H1 (cell line): ENCODE results near the gene KCNMA1. TPM values are rescaled to one million over a fixed set of nuclear protein-coding genes. Genes with fewer than 3 reads are reported as not detected.

Experiments used
- CTCF ChIA-PET: fragments of 300-600 bp; sonication (Branson Sonifier 250); formaldehyde crosslinking; loops from one replicate; lab custom pipeline; 2021; ENCODE audit not compliant: partially characterized antibody; lab: Charles Lee
- POLR2A ChIA-PET: fragments of 300-600 bp; sonication (Branson Sonifier 250); formaldehyde crosslinking; loops from one replicate; lab custom pipeline; 2021; ENCODE audit warnings: inconsistent platforms; ENCODE audit not compliant: partially characterized antibody; lab: Charles Lee
- DNase-seq, 2 experiments: peaks; one replicate each; pipeline versions ENCODE4 v3.0.0 to v3.0.0-alpha.2; 2010 to 2022; ENCODE audit warnings: low spot score in 2 of 2, low read depth in 1 of 2, mixed read lengths in 1 of 2
- FAIRE-seq: peaks from 2 replicates; lab custom pipeline; 2011; peaks lifted over from hg19 to GRCh38; lab: Jason Lieb, UNC
- H2AFZ ChIP-seq: 2 replicates; pipeline ENCODE4 v1.8.1; 2012; ENCODE audit warnings: low read length, inconsistent platforms
- H2AK5ac ChIP-seq: 2 replicates; pipeline ENCODE4 v1.6.1; 2013; ENCODE audit warnings: low read depth, low read length
- H2BK120ac ChIP-seq: replicated peaks from 2 replicates; pipeline ENCODE3; 2013; ENCODE audit warnings: low read depth, low read length, inconsistent platforms
- H2BK12ac ChIP-seq: 2 replicates; pipeline ENCODE4 v1.6.1; 2013; ENCODE audit warnings: low read depth, low read length
- H2BK15ac ChIP-seq: 2 replicates; pipeline ENCODE4 v1.6.1; 2013; ENCODE audit warnings: low read length
- H2BK20ac ChIP-seq: 2 replicates; pipeline ENCODE4 v1.6.1; 2013; ENCODE audit warnings: low read length
- H2BK5ac ChIP-seq: 2 replicates; pipeline ENCODE4 v1.6.1; 2013; ENCODE audit warnings: low read depth, low read length
- H3K14ac ChIP-seq: 2 replicates; pipeline ENCODE4 v1.6.1; 2013; ENCODE audit warnings: inconsistent platforms; ENCODE audit not compliant: insufficient read length
- H3K18ac ChIP-seq: 2 replicates; pipeline ENCODE4 v1.6.1; 2013; ENCODE audit warnings: low read length; ENCODE audit errors: extremely low read depth
- H3K23ac ChIP-seq: 2 replicates; pipeline ENCODE4 v1.6.1; 2013; ENCODE audit warnings: inconsistent platforms; ENCODE audit not compliant: insufficient read length
- H3K23me2 ChIP-seq: 2 replicates; pipeline ENCODE4 v1.6.1; 2013; ENCODE audit warnings: low read depth, low read length
- H3K27ac ChIP-seq: 2 replicates; pipeline ENCODE4 v1.6.1; 2011; ENCODE audit warnings: low read depth, low read length, inconsistent platforms
- H3K27me3 ChIP-seq, 4 experiments: replicated peaks in 1 of 4; 1 replicate in 1 of 4; 2 replicates in 3 of 4; pipeline versions ENCODE4 v1.6.1 to v1.8.1; 2011 to 2013; ENCODE audit warnings: low read length in 3 of 4, mild to moderate bottlenecking in 3 of 4, inconsistent platforms in 2 of 4, mixed read lengths in 2 of 4, moderate library complexity in 1 of 4; ENCODE audit not compliant: control insufficient read depth in 3 of 4, insufficient read depth in 3 of 4; ENCODE audit errors: extremely low read depth in 1 of 4
- H3K36me3 ChIP-seq, 4 experiments: 2 replicates each; pipeline versions ENCODE4 v1.6.1 to v1.8.1; 2011 to 2013; ENCODE audit warnings: mild to moderate bottlenecking in 4 of 4, low read length in 3 of 4, moderate library complexity in 2 of 4, control low read depth in 1 of 4, inconsistent platforms in 1 of 4; ENCODE audit not compliant: insufficient read depth in 4 of 4, control insufficient read depth in 2 of 4
- H3K4ac ChIP-seq: replicated peaks from 2 replicates; pipeline ENCODE3; 2013; ENCODE audit warnings: low read length, low read depth, mixed read lengths, inconsistent platforms; ENCODE audit not compliant: insufficient read length
- H3K4me1 ChIP-seq, 4 experiments: replicated peaks in 1 of 4; 1 replicate in 1 of 4; 2 replicates in 3 of 4; pipeline versions ENCODE4 v1.6.1 to v1.8.1; 2011 to 2013; ENCODE audit warnings: low read length in 3 of 4, inconsistent platforms in 2 of 4, mixed read lengths in 1 of 4; ENCODE audit not compliant: insufficient read depth in 4 of 4, control insufficient read depth in 3 of 4
- H3K4me2 ChIP-seq, 2 experiments: 2 replicates each; pipeline versions ENCODE4 v1.6.1 to v1.8.1; 2011 to 2013; ENCODE audit warnings: low read depth in 2 of 2, low read length in 2 of 2, control low read depth in 1 of 2, inconsistent platforms in 1 of 2, mild to moderate bottlenecking in 1 of 2; ENCODE audit not compliant: insufficient read depth in 1 of 2
- H3K4me3 ChIP-seq, 4 experiments: fragments of 200-600, 300-600 bp in 1 of 4; sonication (generic), shearing (Covaris generic), sonication (Bioruptor Twin) in 1 of 4; 2 replicates each; pipeline versions ENCODE4 v1.5.1 to v1.8.1; 2011 to 2016; ENCODE audit warnings: low read length in 4 of 4, low read depth in 3 of 4, control low read depth in 2 of 4, inconsistent platforms in 2 of 4, mild to moderate bottlenecking in 2 of 4, mixed read lengths in 1 of 4, moderate library complexity in 1 of 4; ENCODE audit not compliant: insufficient read depth in 2 of 4; ENCODE audit errors: extremely low read depth in 1 of 4
- H3K56ac ChIP-seq: replicated peaks from 2 replicates; pipeline ENCODE3; 2013; ENCODE audit warnings: low read depth, mild to moderate bottlenecking, mixed read lengths, low read length, inconsistent platforms; ENCODE audit not compliant: insufficient read length
- H3K79me1 ChIP-seq: 2 replicates; pipeline ENCODE4 v1.6.1; 2013; ENCODE audit warnings: low read depth, low read length, control low read depth
- H3K79me2 ChIP-seq, 2 experiments: 2 replicates each; pipeline versions ENCODE4 v1.6.1 to v1.8.1; 2012 to 2013; ENCODE audit warnings: low read length in 2 of 2, mild to moderate bottlenecking in 2 of 2, inconsistent platforms in 1 of 2; ENCODE audit not compliant: insufficient read depth in 2 of 2, control insufficient read depth in 1 of 2
- H3K9ac ChIP-seq, 4 experiments: replicated peaks in 1 of 4; 1 replicate in 1 of 4; 2 replicates in 3 of 4; pipeline versions ENCODE4 v1.6.1 to v1.8.1; 2011 to 2013; ENCODE audit warnings: low read depth in 3 of 4, low read length in 3 of 4, control low read depth in 2 of 4, mild to moderate bottlenecking in 2 of 4, moderate library complexity in 2 of 4, inconsistent platforms in 1 of 4; ENCODE audit errors: extremely low read depth in 1 of 4
- H3K9me3 ChIP-seq, 2 experiments: 2 replicates each; pipeline versions ENCODE4 v1.6.1 to v1.8.1; 2012 to 2013; ENCODE audit warnings: mild to moderate bottlenecking in 2 of 2, moderate library complexity in 2 of 2, control low read depth in 1 of 2, inconsistent platforms in 1 of 2, low read depth in 1 of 2, low read length in 1 of 2, mixed read lengths in 1 of 2; ENCODE audit not compliant: insufficient read depth in 2 of 2
- H4K20me1 ChIP-seq, 2 experiments: replicated peaks in 1 of 2; 2 replicates each; pipeline versions ENCODE3 to v1.8.1; 2011 to 2013; ENCODE audit warnings: inconsistent platforms in 2 of 2, low read length in 2 of 2, mild to moderate bottlenecking in 1 of 2; ENCODE audit not compliant: insufficient read depth in 2 of 2, control insufficient read depth in 1 of 2
- H4K5ac ChIP-seq: 2 replicates; pipeline ENCODE4 v1.6.1; 2013; ENCODE audit warnings: low read length, low read depth, mixed read lengths, inconsistent platforms; ENCODE audit not compliant: insufficient read length
- H4K8ac ChIP-seq: 2 replicates; pipeline ENCODE4 v1.8.0; 2013; ENCODE audit warnings: mild to moderate bottlenecking, moderate library complexity, low read length, inconsistent platforms; ENCODE audit not compliant: insufficient read depth; ENCODE audit errors: extremely low read depth
- H4K91ac ChIP-seq: replicated peaks from 2 replicates; pipeline ENCODE3; 2013; ENCODE audit warnings: low read length, mixed read lengths, inconsistent platforms; ENCODE audit not compliant: insufficient read length
- CTBP2 ChIP-seq: IDR thresholded peaks from 2 replicates; pipeline ENCODE4 v1.7.0; 2011; ENCODE audit warnings: borderline replicate concordance, mild to moderate bottlenecking, moderate library complexity, mixed read lengths, low read length; ENCODE audit not compliant: insufficient read depth, insufficient read length
- CTCF ChIP-seq, 3 experiments: IDR thresholded peaks; 1 replicate in 2 of 3; 2 replicates in 1 of 3; pipeline versions ENCODE4 v1.5.1 to v1.6.1; 2011; ENCODE audit warnings: low read length in 3 of 3, mild to moderate bottlenecking in 3 of 3, inconsistent platforms in 2 of 3, low read depth in 1 of 3, moderate library complexity in 1 of 3; ENCODE audit not compliant: insufficient read depth in 1 of 3; ENCODE audit errors: control extremely low read depth in 1 of 3
- E2F6 ChIP-seq: IDR thresholded peaks from 2 replicates; pipeline ENCODE4 v1.6.1; 2012; ENCODE audit warnings: inconsistent platforms
- HDAC2 ChIP-seq, 2 experiments: fragments of 300-600 bp in 1 of 2; sonication (generic) in 1 of 2; IDR thresholded peaks; 2 replicates each; pipeline ENCODE4 v1.6.1; 2011 to 2012; ENCODE audit warnings: low read depth in 2 of 2, low read length in 2 of 2, mild to moderate bottlenecking in 2 of 2, moderate library complexity in 2 of 2, borderline replicate concordance in 1 of 2, inconsistent platforms in 1 of 2
- KDM1A ChIP-seq: fragments of 200-600, 300-600 bp; sonication (generic); IDR thresholded peaks from 2 replicates; pipeline ENCODE4 v1.7.1; 2016; ENCODE audit warnings: mild to moderate bottlenecking, low read length, borderline replicate concordance
- RBBP5 ChIP-seq: IDR thresholded peaks from 2 replicates; pipeline ENCODE4 v1.7.1; 2012; ENCODE audit warnings: low read depth, mild to moderate bottlenecking, inconsistent platforms, low read length, moderate library complexity, borderline replicate concordance
- RFX5 ChIP-seq: IDR thresholded peaks from 2 replicates; pipeline ENCODE4 v1.6.1; 2011; ENCODE audit warnings: low read depth, low read length, improper control_type of control experiment, borderline replicate concordance
- TCF12 ChIP-seq: IDR thresholded peaks from 2 replicates; pipeline ENCODE4 v1.6.1; 2011; ENCODE audit warnings: low read depth, mild to moderate bottlenecking, low read length
- TEAD4 ChIP-seq: IDR thresholded peaks from 2 replicates; pipeline ENCODE4 v1.6.1; 2012; ENCODE audit warnings: low read depth, low read length, inconsistent platforms, mixed read lengths
- WGBS, 2 experiments: shearing (Covaris generic) in 1 of 2; methylation state at CpG; one replicate each; pipeline versions ENCODE4 v1.1.6 to v1.1.7; 2013 to 2015; ENCODE audit warnings: low lambda C conversion rate in 2 of 2, mixed read lengths in 2 of 2, inconsistent platforms in 1 of 2, low coverage in 1 of 2, missing lambda C conversion rate in 1 of 2; ENCODE audit not compliant: insufficient replicate concordance in 2 of 2, insufficient coverage in 1 of 2, insufficient read length in 1 of 2; ENCODE audit errors: extremely low coverage in 1 of 2, missing lambda C conversion rate in 1 of 2; 5-methylcytosine and 5-hydroxymethylcytosine counted together
- polyA plus RNA-seq, 7 experiments: library from polyadenylated mRNA; depleted of rRNA in 3 of 7; stranded (reverse) in 5 of 7; unstranded in 2 of 7; fragments of >200 nt in 5 of 7; fragments of 200-250 nt in 2 of 7; gene quantifications; 1 replicate in 5 of 7; 2 replicates in 1 of 7; 4 replicates in 1 of 7; pipeline versions ENCODE4 v1.2.1 to v1.2.3, GENCODE V29; 2011 to 2013; ENCODE audit warnings: missing spikeins in 2 of 7, mixed read lengths in 2 of 7
- total RNA-seq: library from RNA; stranded (reverse); fragmentation: NEBNext Ultra II Directional; extraction: Animal tissue kit (Norgen Biotek cat#: 25700); gene quantifications from 2 replicates; pipeline ENCODE4 v1.2.1, GENCODE V29; 2021

The KCNMA1 gene
- total and polyA plus RNA-seq, 2 of the 8 experiments (the other 6 are each of a cell fraction or from before 2014, with no cell fraction given): 10.2 to 11.1 TPM

- whole genome bisulfite sequencing, 2 experiments: 96% methylated on average over 2 of the region's 2 CpGs; no CpG with 5 or more reads in 1 of the 2 experiments
- no peak for FAIRE-seq
- POLR2A ChIA-PET: no interaction called here
- no peak for TF ChIP-seq RBBP5
- TF ChIP-seq RFX5: no peak
- TF ChIP-seq E2F6: no peak
- no peak for TF ChIP-seq KDM1A
- no peak for TF ChIP-seq CTBP2
- no peak for TF ChIP-seq HDAC2 (IDR thresholded peaks at IDR 0.05; ENCODE audit: borderline replicate concordance in 1 of 2, low read depth in 2 of 2, low read length in 2 of 2)
- TF ChIP-seq TEAD4: no peak
- TF ChIP-seq CTCF (IDR thresholded peaks at IDR 0.05; ENCODE audit: control extremely low read depth in 1 of 3, insufficient read depth in 1 of 3, low read depth in 1 of 3, low read length in 3 of 3): no peak
- TF ChIP-seq TCF12: no peak
Measured at GRCh38 chr10:76939933-76940468, 697.6 kb downstream of the KCNMA1 start.

More at GRCh38 chr10:76939933-76940468, 697.6 kb downstream of the KCNMA1 start:
- H3K9me3 ChIP-seq: no peaks in the 10 kb centered on the region
- H2AK5ac ChIP-seq: no peak overlapping the region
- no peak overlapping the region for H4K91ac ChIP-seq
- no peak for DNase-seq
- H3K36me3 ChIP-seq: no peaks in the 10 kb centered on the region
- no peak overlapping the region for H3K4me2 ChIP-seq
- no peaks in the 10 kb centered on the region for H4K20me1 ChIP-seq
- no peaks in the 10 kb centered on the region for H3K79me1 ChIP-seq
- no peak overlapping the region for H3K4me3 ChIP-seq
- no peak overlapping the region for H3K27ac ChIP-seq
- H3K79me2 ChIP-seq: no peaks in the 10 kb centered on the region
- H2BK5ac ChIP-seq: no peak overlapping the region
- no peak overlapping the region for H3K18ac ChIP-seq
- no peak overlapping the region for H3K56ac ChIP-seq
- no peak overlapping the region for H2BK15ac ChIP-seq
- H3K23me2 ChIP-seq: peaks cover 2% of the 10 kb centered on the region; the same call in 1 of the 2 replicates
- no peak overlapping the region for H3K23ac ChIP-seq
- no peak overlapping the region for H2AFZ ChIP-seq
- CTCF ChIA-PET: no interaction called here
- no peak overlapping the region for H2BK12ac ChIP-seq
- peaks cover 0 to 3% (median 1%) of the 10 kb centered on the region in 4 experiments; a peak in 2 of 7 replicates for H3K4me1 ChIP-seq
- no peak overlapping the region for H3K14ac ChIP-seq
- no peak overlapping the region for H3K4ac ChIP-seq
- H3K9ac ChIP-seq: no peak overlapping the region
- no peak overlapping the region for H4K5ac ChIP-seq
- no peak overlapping the region for H2BK120ac ChIP-seq
- H3K27me3 ChIP-seq: no peaks in the 10 kb centered on the region
- no peak overlapping the region for H2BK20ac ChIP-seq
- H4K8ac ChIP-seq: no peak overlapping the region
